NCI-H2196 (cell line): ENCODE data around the gene ZNF563.
A peak's percentile ranks its signal among the peaks of the same experiment; 100 is the strongest.
"Not testable (repeated sequence)": the region's sequence is repeated elsewhere in the genome, so short reads cannot be mapped to it uniquely, and the experiment has no call there.

Experiments used
- DNase-seq: peaks from one replicate; lab custom pipeline; 2025; ENCODE audit not compliant: unreplicated experiment; lab: John Stamatoyannopoulos, UW

ZNF563 gene

DNA sequence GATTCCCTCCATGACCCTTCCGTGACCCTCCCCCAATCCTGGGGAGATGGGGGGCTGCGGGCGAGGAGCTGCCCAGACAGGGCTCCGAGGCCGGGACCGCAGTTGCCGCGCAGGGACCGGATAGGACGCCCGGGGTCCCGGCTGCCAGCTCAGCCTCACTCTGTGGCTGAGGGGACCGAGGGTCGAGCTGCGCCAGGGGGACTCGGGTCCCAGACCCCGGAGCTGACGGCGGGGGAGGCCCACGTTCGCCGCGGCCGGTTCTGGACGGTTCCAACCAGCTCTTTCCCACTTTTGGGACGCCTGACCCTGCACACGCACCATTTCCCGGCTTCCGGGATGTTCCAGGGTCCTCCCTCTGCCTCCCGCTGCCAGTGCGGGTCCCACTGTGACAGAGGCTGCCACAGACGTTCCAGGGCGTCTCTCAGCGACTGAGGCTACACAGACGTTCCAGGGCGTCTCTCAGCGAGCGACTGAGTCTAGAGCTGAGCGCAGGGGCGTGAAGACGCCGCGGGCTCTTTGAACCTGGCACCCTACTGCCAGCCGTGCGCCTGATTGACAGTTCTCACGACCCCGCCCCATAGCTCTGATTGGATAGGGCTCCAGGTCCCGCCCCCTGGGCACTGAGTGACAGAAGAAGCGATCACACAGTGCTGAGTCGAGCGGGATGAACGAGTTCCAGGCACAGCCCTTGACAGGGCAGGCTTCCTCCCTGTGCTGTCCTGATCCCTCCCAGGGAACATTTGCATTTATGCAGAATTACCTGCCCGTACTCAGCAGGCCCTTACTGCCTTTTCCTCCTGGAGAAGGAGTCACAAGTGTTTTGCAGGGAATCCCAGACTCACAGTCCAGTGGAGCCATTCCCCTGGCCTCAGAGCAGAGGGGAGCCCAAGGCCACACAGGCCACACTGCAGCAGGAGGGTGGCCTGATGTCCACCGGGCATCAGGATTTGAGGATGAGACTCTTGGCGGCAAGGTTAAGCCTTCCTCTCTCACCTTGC lies at the start of gene ZNF563:
Gene ZNF563 (minus strand): TSS at position 472 of the 998 bp plus-strand sequence. CDS start 151 bp downstream, at position 321.
- peak; percentile 85 for DNase-seq

DNA sequence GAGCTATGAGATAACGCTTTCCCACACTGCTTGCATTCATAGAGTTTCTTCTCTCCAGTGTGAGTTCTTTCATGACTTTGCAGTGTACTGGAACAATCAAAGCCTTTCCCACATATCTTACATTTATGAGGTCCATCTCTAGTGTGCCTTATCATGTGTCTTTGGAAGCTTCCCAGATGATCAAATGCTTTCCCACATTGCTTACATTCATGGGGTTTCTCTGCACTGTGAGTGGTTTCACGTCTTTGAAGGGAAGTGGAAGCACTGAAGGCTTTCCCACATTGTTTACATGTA lies 47.0 kb upstream of the ZNF563 start:
- no peak for DNase-seq

DNA sequence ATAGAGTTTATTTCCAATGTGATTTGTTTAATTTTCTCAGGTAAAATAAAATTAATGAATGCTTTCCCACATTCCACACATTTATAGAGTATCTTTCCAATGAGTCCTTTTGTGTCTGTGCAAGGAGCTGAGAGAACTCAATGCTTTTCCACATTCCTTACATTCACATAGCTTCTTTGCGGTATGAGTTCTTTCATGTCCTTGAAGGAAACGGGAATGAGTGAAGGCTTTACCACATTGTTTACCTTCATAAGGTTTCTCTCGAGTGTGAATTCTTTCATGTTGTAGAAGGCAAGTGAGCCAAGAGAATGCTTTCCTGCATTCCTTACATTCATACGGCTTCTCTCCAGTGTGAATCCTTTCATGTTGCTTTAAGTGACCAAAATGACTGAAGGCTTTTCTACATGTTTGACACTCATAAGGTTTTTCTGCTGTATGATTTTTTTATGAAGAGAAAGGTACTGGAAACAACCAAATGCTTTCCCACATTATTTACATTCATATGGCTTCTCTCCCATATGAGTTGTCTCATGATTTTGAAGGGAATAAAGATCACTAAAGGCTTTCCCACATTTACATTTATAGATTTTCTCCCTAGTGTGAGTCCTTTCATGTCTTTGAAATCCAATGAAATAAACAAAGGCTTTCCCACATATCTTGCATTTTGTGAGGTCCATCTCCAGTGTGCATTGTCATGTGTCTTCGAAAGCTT lies 46.5 kb upstream of the ZNF563 start:
- DNase-seq: no peak

- DNase-seq: no peak
Observed at GRCh38 chr19:12374026-12374425, 40.6 kb upstream of the ZNF563 start.

- DNase-seq: peak; percentile 77
Observed at GRCh38 chr19:12365236-12366162, 32.1 kb upstream of the ZNF563 start, which contains the start of gene ZNF442. Gene ZNF442 (minus strand): TSS chr19:12365683. CDS start chr19:12363631, 2,052 bp downstream.

DNA sequence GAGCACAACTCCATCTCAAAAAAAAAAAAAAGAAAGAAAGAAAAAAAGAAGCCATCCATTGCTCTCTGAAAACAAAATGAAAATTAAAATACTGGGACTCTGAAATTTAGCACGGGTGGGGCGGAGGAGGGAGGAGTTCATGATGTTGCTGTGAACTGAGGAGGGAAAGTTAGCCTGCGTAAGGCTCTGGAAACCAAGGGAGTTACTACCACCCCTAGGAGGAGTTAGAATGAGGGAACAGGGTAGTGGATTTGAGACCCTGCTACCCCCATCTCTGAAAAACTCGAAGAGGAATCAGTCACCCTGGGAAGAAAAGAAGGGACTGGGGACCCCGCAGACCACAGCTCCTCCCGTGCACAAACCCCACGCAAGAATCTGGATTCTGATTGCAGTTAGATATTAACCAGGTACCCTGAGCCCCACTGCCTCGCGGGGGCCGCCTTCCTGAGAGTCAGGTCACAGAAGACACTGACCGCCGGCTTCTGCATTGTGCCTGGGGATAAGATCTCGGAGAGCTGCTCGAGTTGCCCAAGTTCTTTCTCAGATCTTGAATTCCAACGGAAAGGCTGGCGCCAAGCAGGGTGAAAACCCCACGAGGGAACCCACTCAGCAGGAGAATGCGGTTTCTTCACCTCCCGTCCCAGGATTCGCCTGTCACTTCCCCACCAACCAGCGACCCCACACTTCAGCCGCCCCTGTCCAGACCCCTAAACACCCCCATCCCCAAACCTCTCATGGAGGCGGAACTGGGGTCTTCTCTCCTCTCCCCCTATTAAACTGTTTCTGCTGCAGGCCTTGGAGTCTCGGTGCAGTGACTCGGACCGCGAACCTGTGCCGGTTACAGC lies 31.2 kb upstream of the ZNF563 start:
- no peak for DNase-seq

GRCh38 chr19:12362236-12362635 lies 28.8 kb upstream of the ZNF563 start:
- DNase-seq: not testable (repeated sequence)

- DNase-seq: no peak
Observed at GRCh38 chr19:12353375-12353774, 19.9 kb upstream of the ZNF563 start.

GRCh38 chr19:12350890-12351197 lies 17.4 kb upstream of the ZNF563 start:
- DNase-seq: no peak

DNA sequence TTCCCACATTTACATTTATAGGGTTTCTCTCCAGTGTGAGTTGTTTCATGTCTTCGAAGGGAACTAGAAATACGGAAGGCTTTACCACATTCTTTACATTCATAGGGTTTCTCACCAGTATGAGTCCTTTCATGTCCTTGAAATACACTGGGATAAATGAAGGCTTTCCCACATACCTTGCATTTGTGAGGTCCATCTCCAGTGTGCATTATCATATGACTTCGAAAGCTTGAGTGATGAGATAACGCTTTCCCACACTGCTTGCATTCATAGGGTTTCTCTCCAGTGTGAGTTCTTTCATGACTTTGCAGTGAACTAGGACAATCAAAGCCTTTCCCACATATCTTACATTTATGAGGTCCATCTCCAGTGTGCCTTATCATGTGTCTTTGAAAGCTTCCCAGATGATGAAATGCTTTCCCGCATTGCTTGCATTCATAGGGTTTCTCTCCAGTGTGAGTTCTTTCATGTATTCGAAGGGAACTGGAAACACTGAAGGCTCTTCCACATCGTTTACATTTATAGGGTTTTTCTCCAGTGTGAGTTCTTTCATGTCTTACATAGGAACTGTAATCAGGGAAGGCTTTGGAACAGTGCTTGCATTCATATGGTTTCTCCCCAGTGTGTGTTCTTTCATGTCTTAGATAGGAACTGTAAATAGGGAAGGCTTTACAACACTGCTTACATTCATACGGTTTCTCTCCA lies 16.9 kb upstream of the ZNF563 start:
- no peak for DNase-seq

- no peak for DNase-seq
Observed at GRCh38 chr19:12346896-12347295, 13.5 kb upstream of the ZNF563 start.

- DNase-seq: no peak
Observed at GRCh38 chr19:12345197-12345596, 11.8 kb upstream of the ZNF563 start.

GRCh38 chr19:12331211-12331941 lies 2.1 kb downstream of the ZNF563 start:
- no peak for DNase-seq

DNA sequence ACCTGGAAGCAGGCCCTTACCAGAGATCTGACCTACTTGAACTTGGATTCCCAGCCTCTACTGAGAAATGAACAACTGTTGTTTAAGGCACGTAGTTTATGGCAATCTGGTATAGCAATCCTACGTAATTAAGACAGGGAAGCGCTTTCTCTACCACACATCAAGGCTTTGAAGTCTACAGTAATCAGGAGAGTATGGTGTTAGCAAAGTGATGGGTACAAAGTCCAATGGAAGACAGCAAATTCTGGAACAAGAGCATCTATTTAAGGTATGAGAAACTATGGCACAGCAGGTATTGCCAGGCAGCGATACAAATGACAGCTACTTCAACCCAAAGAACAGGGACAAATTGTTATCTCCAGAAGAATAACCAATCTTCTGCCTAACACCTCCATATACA lies 3.1 kb downstream of the ZNF563 start:
- DNase-seq: no peak

GRCh38 chr19:12325690-12326089 lies 7.7 kb downstream of the ZNF563 start:
- no peak for DNase-seq

DNA sequence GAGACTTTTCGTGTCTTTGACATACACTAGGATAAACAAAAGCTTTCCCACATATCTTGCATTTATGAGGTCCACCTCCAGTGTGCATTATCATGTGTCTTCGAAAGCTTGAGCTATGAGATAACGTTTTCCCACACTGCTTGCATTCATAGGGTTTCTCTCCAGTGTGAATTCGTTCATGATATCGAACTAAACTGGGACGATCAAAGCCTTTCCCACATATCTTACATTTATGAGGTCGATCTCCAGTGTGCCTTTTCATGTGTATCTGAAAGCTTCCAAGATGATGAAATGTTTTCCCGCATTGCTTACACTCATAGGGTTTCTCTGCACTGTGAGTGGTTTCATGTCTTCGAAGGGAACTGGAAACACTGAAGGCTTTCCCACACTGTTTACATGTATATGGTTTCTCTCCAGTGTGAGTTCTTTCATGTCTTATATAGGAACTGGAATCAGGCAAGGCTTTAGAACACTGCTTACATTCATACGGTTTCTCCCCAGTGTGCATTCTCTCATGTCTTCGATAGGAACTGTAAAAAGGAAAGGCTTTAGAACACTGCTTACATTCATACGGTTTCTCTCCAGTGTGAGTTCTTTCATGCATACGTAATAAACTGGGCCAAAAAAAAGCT lies 14.5 kb downstream of the ZNF563 start:
- no peak for DNase-seq

DNA sequence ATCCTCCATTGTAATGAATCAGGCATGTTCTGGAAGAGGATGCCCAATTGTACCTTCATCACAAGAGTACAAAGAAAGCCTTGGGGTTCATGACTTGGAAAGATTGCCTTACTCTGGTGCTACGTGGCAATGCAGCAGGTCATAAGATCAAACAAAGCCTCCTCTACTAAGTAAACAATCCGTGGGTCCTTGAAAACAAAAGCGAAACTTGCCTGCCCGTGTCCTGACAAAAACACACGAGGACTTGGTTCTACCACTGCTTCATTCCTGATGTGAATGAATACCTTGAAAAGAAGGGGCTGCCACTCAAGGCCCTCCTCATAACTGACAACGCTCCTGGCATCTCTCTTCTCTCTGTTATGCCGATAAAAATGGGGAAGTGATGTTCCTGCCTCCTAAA lies 18.9 kb downstream of the ZNF563 start:
- DNase-seq: peak; percentile 2

- DNase-seq: not testable (repeated sequence)
Observed at GRCh38 chr19:12308891-12309290, 24.5 kb downstream of the ZNF563 start.

- DNase-seq: no peak
Observed at GRCh38 chr19:12295191-12295590, 38.2 kb downstream of the ZNF563 start.
